MM.1S (cell line): ENCODE data around the gene PI4KA.

Experiments used
- DNase-seq: peaks from one replicate; pipeline ENCODE4 v3.0.0-alpha.2; 2015
- H2AFZ ChIP-seq: fragments of 300-600 bp; sonication (generic); 2 replicates; pipeline ENCODE4 v1.6.0; 2016; ENCODE audit warnings: antibody characterized with exemption, low read length
- H3F3A ChIP-seq: fragments of 300-600 bp; sonication (generic); 2 replicates; pipeline ENCODE4 v1.6.1; 2016; ENCODE audit warnings: mild to moderate bottlenecking, antibody characterized with exemption, low read length, moderate library complexity, mixed read lengths; ENCODE audit not compliant: insufficient read depth
- H3K27ac ChIP-seq: fragments of 300-600 bp; sonication (generic); 2 replicates; pipeline ENCODE4 v1.5.1; 2016; ENCODE audit warnings: mild to moderate bottlenecking, low read length
- H3K27me3 ChIP-seq: fragments of 300-600 bp; sonication (generic); replicated peaks from 2 replicates; pipeline ENCODE4 v1.6.0; 2016; ENCODE audit warnings: low read length; ENCODE audit not compliant: insufficient read depth
- H3K36me3 ChIP-seq: fragments of 300-600 bp; sonication (generic); replicated peaks from 2 replicates; pipeline ENCODE4 v1.6.1; 2016; ENCODE audit warnings: mild to moderate bottlenecking, low read length, mixed read lengths; ENCODE audit not compliant: insufficient read depth
- H3K4me1 ChIP-seq: fragments of 300-600 bp; sonication (generic); 2 replicates; pipeline ENCODE4 v1.6.1; 2016; ENCODE audit warnings: low read length, mixed read lengths
- H3K4me2 ChIP-seq: fragments of 300-600 bp; sonication (generic); 2 replicates; pipeline ENCODE4 v1.6.0; 2016; ENCODE audit warnings: low read depth, low read length
- H3K4me3 ChIP-seq: fragments of 300-600 bp; sonication (generic); 2 replicates; pipeline ENCODE4 v1.5.1; 2016; ENCODE audit warnings: low read length, mixed read lengths
- H3K79me2 ChIP-seq: fragments of 300-600 bp; sonication (generic); 2 replicates; pipeline ENCODE4 v1.6.1; 2016; ENCODE audit warnings: mixed run types, low read length, mixed read lengths
- H3K9ac ChIP-seq: fragments of 300-600 bp; sonication (generic); 2 replicates; pipeline ENCODE4 v1.6.1; 2016; ENCODE audit warnings: low read length, mixed read lengths
- H3K9me2 ChIP-seq: fragments of 300-600 bp; sonication (generic); replicated peaks from 2 replicates; pipeline ENCODE4 v1.6.1; 2016; ENCODE audit warnings: mild to moderate bottlenecking, low read length, mixed read lengths; ENCODE audit not compliant: insufficient read depth
- H3K9me3 ChIP-seq: fragments of 300-600 bp; sonication (generic); replicated peaks from 2 replicates; pipeline ENCODE4 v1.6.1; 2016; ENCODE audit warnings: mild to moderate bottlenecking, low read length, mixed read lengths; ENCODE audit not compliant: insufficient read depth
- H4K20me1 ChIP-seq: fragments of 300-600 bp; sonication (generic); 2 replicates; pipeline ENCODE4 v1.6.1; 2016; ENCODE audit warnings: mild to moderate bottlenecking, low read length, moderate library complexity, mixed read lengths; ENCODE audit not compliant: insufficient read depth
- CTCF ChIP-seq: fragments of 300-600 bp; sonication (generic); IDR thresholded peaks from 2 replicates; pipeline ENCODE4 v1.5.1; 2016; ENCODE audit warnings: antibody characterized with exemption, low read length, mixed read lengths
- EZH2 ChIP-seq: fragments of 300-600 bp; sonication (generic); optimal IDR thresholded peaks from 2 replicates; pipeline ENCODE3; 2017; ENCODE audit warnings: low read depth, mild to moderate bottlenecking, antibody characterized with exemption, low read length, mixed read lengths
- EZH2phosphoT487 ChIP-seq: fragments of 300-600 bp; sonication (generic); IDR thresholded peaks from 2 replicates; pipeline ENCODE4 v1.6.1; 2018; ENCODE audit warnings: antibody characterized with exemption, low read length

PI4KA gene

GRCh38 chr22:20889904-20890540 is 31.4 kb upstream of the PI4KA start:
- TF ChIP-seq CTCF: no peak
- no peak for TF ChIP-seq EZH2
- no peak for TF ChIP-seq EZH2phosphoT487
- no peak for DNase-seq
- H3K36me3 ChIP-seq: no peaks in the 10 kb centered on the region
- no peaks in the 10 kb centered on the region for H3K4me1 ChIP-seq
- H3K9me3 ChIP-seq: no peaks in the 10 kb centered on the region
- H4K20me1 ChIP-seq: no peaks in the 10 kb centered on the region
- no peaks in the 10 kb centered on the region for H3F3A ChIP-seq
- H2AFZ ChIP-seq: no peak overlapping the region
- H3K9ac ChIP-seq: no peak overlapping the region
- H3K79me2 ChIP-seq: no peaks in the 10 kb centered on the region
- no peaks in the 10 kb centered on the region for H3K9me2 ChIP-seq
- H3K27me3 ChIP-seq: no peaks in the 10 kb centered on the region
- H3K27ac ChIP-seq: no peak overlapping the region
- no peak overlapping the region for H3K4me2 ChIP-seq
- H3K4me3 ChIP-seq: no peak overlapping the region

- Histone ChIP-seq H3K27me3 (no peaks in the 10 kb centered on the region), H3K36me3 (no peaks in the 10 kb centered on the region), H3K9me3 (no peaks in the 10 kb centered on the region), H3K4me1 (no peaks in the 10 kb centered on the region), H3K9ac (no peak overlapping the region), H4K20me1 (no peaks in the 10 kb centered on the region), H3K27ac (no peak overlapping the region), H3K4me3 (no peak overlapping the region), H3K4me2 (no peak overlapping the region), H3K9me2 (no peaks in the 10 kb centered on the region), H3K79me2 (no peaks in the 10 kb centered on the region), H3F3A (no peaks in the 10 kb centered on the region), H2AFZ (no peak overlapping the region)
- no peak for DNase-seq
- TF ChIP-seq EZH2phosphoT487 (no peak), CTCF (no peak)
Observed at GRCh38 chr22:20889025-20889704, 30.6 kb upstream of the PI4KA start.

GRCh38 chr22:20887375-20887774 is 28.8 kb upstream of the PI4KA start:
- Histone ChIP-seq H3K4me2 (no peak overlapping the region), H3K4me1 (no peaks in the 10 kb centered on the region), H3K9ac (no peak overlapping the region), H3F3A (no peaks in the 10 kb centered on the region), H3K9me3 (no peaks in the 10 kb centered on the region), H3K4me3 (no peak overlapping the region), H3K27me3 (no peaks in the 10 kb centered on the region), H3K36me3 (no peaks in the 10 kb centered on the region), H2AFZ (no peak overlapping the region), H4K20me1 (no peaks in the 10 kb centered on the region), H3K9me2 (no peaks in the 10 kb centered on the region), H3K27ac (no peak overlapping the region), H3K79me2 (no peaks in the 10 kb centered on the region)
- DNase-seq: no peak
- TF ChIP-seq CTCF (no peak), EZH2 (no peak), EZH2phosphoT487 (no peak)
